SHP77 (cell line): ENCODE results near the gene SON.
"Not testable (repeated sequence)": the region's sequence is repeated elsewhere in the genome, so short reads cannot be mapped to it uniquely, and the experiment has no call there.

Source experiments
- DNase-seq, 2 experiments: peaks; one replicate each; lab custom pipeline; 2025; lab: John Stamatoyannopoulos, UW

SON gene

GRCh38 chr21:33546086-33546485 lies 3.2 kb downstream of the SON start:
- no peak for DNase-seq

GRCh38 chr21:33549848-33550771 lies 7.3 kb downstream of the SON start:
- no peak for DNase-seq

- DNase-seq, result no peak
These were observed 8.2 kb downstream of the SON start for GRCh38 chr21:33550772-33551660.

- DNase-seq, result no peak
These were observed 8.8 kb downstream of the SON start for GRCh38 chr21:33551664-33552063.

- no peak for DNase-seq
These were observed 9.5 kb downstream of the SON start for GRCh38 chr21:33552093-33552998.

GRCh38 chr21:33552999-33553598 lies 10.3 kb downstream of the SON start:
- DNase-seq, result no peak

GRCh38 chr21:33554236-33554981 lies 11.6 kb downstream of the SON start:
- DNase-seq, result no peak

- DNase-seq, result no peak
These were observed 12.1 kb downstream of the SON start for GRCh38 chr21:33554982-33555344.

- no peak for DNase-seq
These were observed 14.6 kb downstream of the SON start for GRCh38 chr21:33557447-33557846.

- DNase-seq, result no peak
These were observed 16.1 kb downstream of the SON start for GRCh38 chr21:33558777-33559421.

GRCh38 chr21:33559813-33560212 lies 17.0 kb downstream of the SON start:
- no peak for DNase-seq

- DNase-seq, result no peak
These were observed 18.1 kb downstream of the SON start for GRCh38 chr21:33560965-33561364.

GRCh38 chr21:33561373-33561772 lies 18.5 kb downstream of the SON start:
- DNase-seq, result no peak

- no peak for DNase-seq
These were observed 19.6 kb downstream of the SON start for GRCh38 chr21:33562389-33562788.

GRCh38 chr21:33566514-33566913 lies 23.7 kb downstream of the SON start:
- DNase-seq, result no peak

- DNase-seq, result no peak
These were observed 25.1 kb downstream of the SON start for GRCh38 chr21:33567914-33568313.

- DNase-seq, result no peak
These were observed 25.6 kb downstream of the SON start for GRCh38 chr21:33568448-33568847.

GRCh38 chr21:33569991-33570390 lies 27.2 kb downstream of the SON start:
- no peak for DNase-seq

GRCh38 chr21:33572350-33572749 lies 29.5 kb downstream of the SON start:
- no peak for DNase-seq

- DNase-seq, result not testable (repeated sequence)
These were observed 33.9 kb downstream of the SON start for GRCh38 chr21:33576741-33577141.
